GM12875 (cell line): Measurements from ENCODE around the gene ARHGAP42.

Source experiments
- H3K4me3 ChIP-seq: one replicate; pipeline ENCODE4 v1.5.1; 2011; ENCODE audit warnings: low read depth, low read length, control low read depth
- TF ChIP-seq, protein P1 (sequence below): IDR thresholded peaks from 2 replicates; pipeline ENCODE4 v1.5.1; 2011; ENCODE audit warnings: low read depth, mild to moderate bottlenecking, control low read depth, inconsistent platforms, low read length, moderate library complexity, borderline replicate concordance; ENCODE audit not compliant: insufficient read depth

The ARHGAP42 gene

DNA sequence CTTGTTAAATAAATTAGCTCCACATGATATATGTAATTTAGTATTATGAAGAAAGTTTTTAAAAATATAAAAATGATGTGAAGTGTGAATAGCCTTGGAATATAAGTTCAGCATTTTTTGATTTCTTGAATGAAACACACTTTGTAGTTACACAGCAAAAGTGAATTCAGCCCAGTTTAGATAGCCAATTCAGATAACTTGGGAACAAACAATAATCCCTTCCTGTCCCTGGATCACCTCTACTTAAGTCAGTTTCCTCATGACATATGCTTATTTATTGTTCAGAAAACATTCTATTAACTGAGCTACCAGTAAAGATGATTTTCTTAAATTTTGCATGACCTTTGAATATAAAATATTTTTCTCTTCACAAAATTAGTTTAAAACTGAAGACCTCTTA, 335.2 kb downstream of the ARHGAP42 start:
- no peak overlapping the region for H3K4me3 ChIP-seq
- TF ChIP-seq, protein P1, sequence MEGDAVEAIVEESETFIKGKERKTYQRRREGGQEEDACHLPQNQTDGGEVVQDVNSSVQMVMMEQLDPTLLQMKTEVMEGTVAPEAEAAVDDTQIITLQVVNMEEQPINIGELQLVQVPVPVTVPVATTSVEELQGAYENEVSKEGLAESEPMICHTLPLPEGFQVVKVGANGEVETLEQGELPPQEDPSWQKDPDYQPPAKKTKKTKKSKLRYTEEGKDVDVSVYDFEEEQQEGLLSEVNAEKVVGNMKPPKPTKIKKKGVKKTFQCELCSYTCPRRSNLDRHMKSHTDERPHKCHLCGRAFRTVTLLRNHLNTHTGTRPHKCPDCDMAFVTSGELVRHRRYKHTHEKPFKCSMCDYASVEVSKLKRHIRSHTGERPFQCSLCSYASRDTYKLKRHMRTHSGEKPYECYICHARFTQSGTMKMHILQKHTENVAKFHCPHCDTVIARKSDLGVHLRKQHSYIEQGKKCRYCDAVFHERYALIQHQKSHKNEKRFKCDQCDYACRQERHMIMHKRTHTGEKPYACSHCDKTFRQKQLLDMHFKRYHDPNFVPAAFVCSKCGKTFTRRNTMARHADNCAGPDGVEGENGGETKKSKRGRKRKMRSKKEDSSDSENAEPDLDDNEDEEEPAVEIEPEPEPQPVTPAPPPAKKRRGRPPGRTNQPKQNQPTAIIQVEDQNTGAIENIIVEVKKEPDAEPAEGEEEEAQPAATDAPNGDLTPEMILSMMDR, result no peak

DNA sequence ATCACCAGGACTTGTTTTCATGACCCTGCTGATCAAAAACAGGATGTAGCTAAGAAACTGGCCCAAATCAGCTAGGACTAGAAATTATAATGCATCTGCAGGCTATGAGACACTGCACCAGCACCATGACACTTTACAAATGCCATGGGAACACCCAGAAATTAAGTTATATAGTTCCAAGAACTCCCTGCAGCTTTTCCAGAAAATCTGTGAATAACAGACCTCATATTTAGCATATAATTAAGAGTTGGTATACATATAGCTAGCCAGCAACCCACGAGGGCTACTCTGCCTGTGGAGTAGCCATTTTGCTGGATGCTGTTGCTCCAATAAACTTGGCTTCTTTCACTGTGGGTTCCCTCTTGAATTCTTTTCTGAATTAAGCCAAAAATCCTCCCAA, 341.6 kb downstream of the ARHGAP42 start:
- TF ChIP-seq, protein P1, result no peak
- H3K4me3 ChIP-seq, result no peak overlapping the region

DNA sequence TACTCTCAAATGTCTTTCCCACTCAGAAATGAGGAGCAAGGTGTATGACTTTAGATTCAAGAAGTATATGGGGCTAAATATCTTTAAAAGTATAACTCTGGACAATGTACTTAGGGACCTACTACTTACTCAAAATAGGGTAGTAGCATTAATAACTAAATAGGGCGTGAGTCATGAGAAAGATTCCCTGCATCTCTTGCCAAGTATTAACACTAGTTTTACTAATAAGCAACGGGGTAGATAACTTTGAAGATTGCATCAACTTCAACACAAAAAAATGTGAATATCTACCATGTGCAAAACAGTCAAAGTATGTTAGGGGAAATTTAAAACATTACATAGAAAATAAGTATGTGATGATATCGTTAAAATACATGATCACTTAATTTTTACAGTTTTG, 342.9 kb downstream of the ARHGAP42 start:
- TF ChIP-seq, protein P1, result no peak

DNA sequence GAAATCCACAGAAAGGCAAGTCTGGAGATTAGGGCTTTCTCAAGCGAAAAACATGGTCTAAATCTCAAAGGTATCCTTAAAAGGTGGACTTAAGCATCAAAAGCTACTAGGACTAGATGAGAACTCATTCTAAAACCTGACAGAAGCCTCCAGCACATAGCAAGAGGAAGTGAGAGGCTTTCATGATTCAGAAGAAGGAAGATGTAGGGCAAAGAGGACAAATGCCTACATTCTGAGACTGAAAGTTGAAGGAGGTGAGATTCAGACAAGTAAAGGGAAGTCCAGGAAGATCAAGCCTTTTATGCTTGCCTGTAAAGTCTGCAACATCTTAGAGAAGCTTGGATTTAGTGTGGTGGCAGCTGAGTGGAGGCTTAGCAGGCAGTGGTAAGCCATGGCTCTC, 343.6 kb downstream of the ARHGAP42 start:
- TF ChIP-seq, protein P1, result no peak

More for the DNA sequence above, 342.9 kb downstream of the ARHGAP42 start:
- H3K4me3 ChIP-seq, result no peak overlapping the region

DNA sequence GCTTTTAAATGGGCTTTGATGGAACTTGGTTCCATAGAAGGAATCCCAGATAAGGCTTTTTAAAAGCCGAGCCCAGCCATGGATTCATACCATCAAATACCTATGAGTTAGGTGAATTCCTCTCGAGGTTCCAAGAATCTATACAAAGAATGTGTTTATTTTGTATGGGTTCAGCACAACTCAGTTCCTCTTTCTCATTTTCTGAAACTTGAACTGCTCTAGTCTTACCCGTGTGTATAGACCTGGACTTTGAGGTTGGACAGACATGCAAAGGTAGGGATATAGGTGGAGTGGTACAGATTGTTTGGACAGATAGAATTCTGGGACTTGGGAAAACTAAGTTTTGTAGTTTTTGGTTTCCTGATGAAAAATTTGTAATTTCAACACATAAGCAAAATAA, 344.6 kb downstream of the ARHGAP42 start:
- no peak overlapping the region for H3K4me3 ChIP-seq
- TF ChIP-seq, protein P1, result no peak

More for the DNA sequence above, 343.6 kb downstream of the ARHGAP42 start:
- H3K4me3 ChIP-seq, result no peak overlapping the region

DNA sequence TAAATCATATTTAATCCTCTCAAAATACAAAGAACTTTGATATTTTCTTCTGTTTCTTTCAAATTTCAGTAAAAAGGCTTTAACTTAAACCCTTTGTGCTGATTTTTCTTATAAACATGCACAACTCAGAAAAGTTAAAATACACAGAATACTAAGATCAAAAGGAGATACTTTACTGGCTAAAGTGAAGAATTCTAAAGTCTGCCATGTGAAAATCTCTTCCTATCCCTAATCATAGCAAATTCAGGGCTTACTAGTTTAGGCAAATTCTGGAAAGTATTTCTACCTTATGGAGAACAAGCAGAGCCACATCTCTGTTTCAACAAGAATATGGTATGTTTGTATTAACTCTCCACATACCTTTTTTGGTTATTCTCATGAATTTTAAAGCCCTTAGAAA, 345.9 kb downstream of the ARHGAP42 start:
- TF ChIP-seq, protein P1, result no peak
- H3K4me3 ChIP-seq, result no peak overlapping the region

DNA sequence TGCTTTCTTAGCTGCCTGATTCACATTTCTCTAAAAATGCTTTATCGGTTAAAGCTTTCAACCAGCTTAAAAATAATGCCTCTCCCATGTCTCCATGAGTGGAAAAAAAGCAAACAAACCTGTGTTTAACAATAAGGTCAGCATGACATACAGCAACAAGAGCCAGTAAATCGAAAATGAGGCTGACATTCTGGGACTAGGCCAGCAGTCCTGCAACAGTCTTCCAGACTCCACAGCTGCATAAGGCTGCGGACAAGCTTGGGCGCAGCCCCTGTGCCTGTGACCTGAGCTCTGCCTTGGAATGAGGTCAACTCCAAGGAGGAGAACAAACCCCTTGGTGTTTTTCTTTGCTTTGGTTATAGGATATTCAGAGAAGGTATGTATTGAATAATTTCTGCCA, 347.0 kb downstream of the ARHGAP42 start:
- no peak overlapping the region for H3K4me3 ChIP-seq
- TF ChIP-seq, protein P1, result no peak
